Suprapubic skin (tissue), 4 donors: ENCODE data around the gene RARRES1. TPM values are rescaled to one million over a fixed set of nuclear protein-coding genes. Genes with fewer than 3 reads are reported as not detected.

Experiments used
- DNase-seq, 2 donors: peaks; one replicate each; pipeline ENCODE4 v3.0.0-alpha.2; 2019; ENCODE audit warnings: low spot score in 2 of 2
- H3K27ac ChIP-seq: fragments of 200-600 bp; sonication (generic); one replicate; pipeline ENCODE4 v1.5.1; 2019
- H3K27me3 ChIP-seq: fragments of 200-600 bp; sonication (generic); one replicate; pipeline ENCODE4 v1.5.1; 2019
- H3K36me3 ChIP-seq: fragments of 200-600 bp; sonication (generic); one replicate; pipeline ENCODE4 v1.5.1; 2019
- H3K4me1 ChIP-seq: fragments of 200-600 bp; sonication (generic); one replicate; pipeline ENCODE4 v1.5.1; 2019
- H3K4me3 ChIP-seq: fragments of 200-600 bp; sonication (generic); one replicate; pipeline ENCODE4 v1.5.1; 2019; ENCODE audit warnings: mild to moderate bottlenecking
- H3K9me3 ChIP-seq: fragments of 200-600 bp; sonication (generic); one replicate; pipeline ENCODE4 v1.5.1; 2019
- CTCF ChIP-seq, 2 donors: fragments of 200-600 bp in 1 of 2; fragments of 450-650 bp in 1 of 2; sonication (generic) in 1 of 2; IDR thresholded peaks; one replicate each; pipeline ENCODE4 v1.5.1; 2016 to 2019; ENCODE audit warnings: antibody characterized with exemption in 2 of 2, mild to moderate bottlenecking in 1 of 2, moderate library complexity in 1 of 2
- EP300 ChIP-seq: sonication (generic); formaldehyde crosslinking; IDR thresholded peaks from one replicate; pipeline ENCODE4 v1.6.1; 2017; ENCODE audit warnings: antibody characterized with exemption
- POLR2A ChIP-seq, 2 donors: fragments of 450-650 bp; IDR thresholded peaks; one replicate each; pipeline ENCODE4 v1.6.1; 2017; ENCODE audit warnings: antibody characterized with exemption in 2 of 2, mild to moderate bottlenecking in 2 of 2, moderate library complexity in 2 of 2
- POLR2AphosphoS5 ChIP-seq, 3 donors: sonication (generic); formaldehyde crosslinking; IDR thresholded peaks; one replicate each; pipeline ENCODE4 v1.6.1; 2017; ENCODE audit warnings: antibody characterized with exemption in 3 of 3
- WGBS: methylation state at CpG from one replicate; pipeline ENCODE4 v1.1.5; 2018; 5-methylcytosine and 5-hydroxymethylcytosine counted together
- total RNA-seq, 4 donors: library from RNA; depleted of rRNA; stranded (reverse); fragments of >200 nt; gene quantifications; one replicate each; pipeline ENCODE4 v1.1.0, GENCODE V29; 2016

Gene RARRES1
- total RNA-seq, 4 donors from 2014 or later = 5.6 to 23.4 (median 19.5) TPM

- Histone ChIP-seq H3K4me3 (no peak overlapping the region), H3K27ac (no peak overlapping the region), H3K9me3 (no peaks in the 10 kb centered on the region), H3K4me1 (peaks cover 3% of the 10 kb centered on the region), H3K27me3 (no peaks in the 10 kb centered on the region), H3K36me3 (no peaks in the 10 kb centered on the region)
- no peak for DNase-seq
- WGBS = 91% methylated on average over 7 of the region's 7 CpGs
- TF ChIP-seq EP300 (no peak), POLR2AphosphoS5 (IDR thresholded peaks at IDR 0.05) (no peak), POLR2A (IDR thresholded peaks at IDR 0.05) (no peak), CTCF (IDR thresholded peaks at IDR 0.05) (no peak)
Observed at GRCh38 chr3:158776531-158776930, 44.3 kb upstream of the RARRES1 start.

- peaks cover 3% of the 10 kb centered on the region for H3K4me1 ChIP-seq
- H3K4me3 ChIP-seq = no peak overlapping the region
- 91% methylated on average over 3 of the region's 3 CpGs for WGBS
- no peaks in the 10 kb centered on the region for H3K27me3 ChIP-seq
- no peaks in the 10 kb centered on the region for H3K36me3 ChIP-seq
- H3K9me3 ChIP-seq = no peaks in the 10 kb centered on the region
- no peak for DNase-seq
- TF ChIP-seq POLR2AphosphoS5 (IDR thresholded peaks at IDR 0.05) (no peak), EP300 (no peak), POLR2A (IDR thresholded peaks at IDR 0.05) (no peak), CTCF (IDR thresholded peaks at IDR 0.05) (no peak)
- no peak overlapping the region for H3K27ac ChIP-seq
Observed at GRCh38 chr3:158775426-158776410, 43.5 kb upstream of the RARRES1 start.

- Histone ChIP-seq H3K27me3 (no peaks in the 10 kb centered on the region), H3K4me3 (no peak overlapping the region), H3K9me3 (no peaks in the 10 kb centered on the region), H3K4me1 (peaks cover 3% of the 10 kb centered on the region), H3K36me3 (no peaks in the 10 kb centered on the region), H3K27ac (no peak overlapping the region)
- DNase-seq = no peak
- no peak for TF ChIP-seq POLR2AphosphoS5 (IDR thresholded peaks at IDR 0.05)
- 49% methylated on average over 2 of the region's 2 CpGs for WGBS
Observed at GRCh38 chr3:158774965-158775364, 42.7 kb upstream of the RARRES1 start.

- peaks cover 11% of the 10 kb centered on the region for H3K4me1 ChIP-seq
- DNase-seq = no peak
- H3K4me3 ChIP-seq = no peak overlapping the region
- H3K9me3 ChIP-seq = no peaks in the 10 kb centered on the region
- TF ChIP-seq POLR2A (IDR thresholded peaks at IDR 0.05) = no peak
- no peaks in the 10 kb centered on the region for H3K36me3 ChIP-seq
- no peaks in the 10 kb centered on the region for H3K27me3 ChIP-seq
- no peak overlapping the region for H3K27ac ChIP-seq
- WGBS = 53% methylated on average over 7 of the region's 7 CpGs
Observed at GRCh38 chr3:158773845-158774830, 41.9 kb upstream of the RARRES1 start.

GRCh38 chr3:158773166-158773565, 40.9 kb upstream of the RARRES1 start:
- H3K27ac ChIP-seq = no peak overlapping the region
- TF ChIP-seq POLR2A (IDR thresholded peaks at IDR 0.05) = no peak
- no peak for TF ChIP-seq CTCF (IDR thresholded peaks at IDR 0.05)
- TF ChIP-seq EP300 = no peak
- TF ChIP-seq POLR2AphosphoS5 (IDR thresholded peaks at IDR 0.05) = no peak
- no peak overlapping the region for H3K4me3 ChIP-seq
- DNase-seq = no peak
- no peaks in the 10 kb centered on the region for H3K9me3 ChIP-seq
- no peaks in the 10 kb centered on the region for H3K27me3 ChIP-seq
- H3K36me3 ChIP-seq = no peaks in the 10 kb centered on the region
- peaks cover 20% of the 10 kb centered on the region for H3K4me1 ChIP-seq

GRCh38 chr3:158771982-158772381, 39.7 kb upstream of the RARRES1 start:
- peaks cover 25% of the 10 kb centered on the region for H3K4me1 ChIP-seq
- TF ChIP-seq EP300 (no peak), POLR2A (IDR thresholded peaks at IDR 0.05) (no peak), POLR2AphosphoS5 (IDR thresholded peaks at IDR 0.05) (no peak), CTCF (IDR thresholded peaks at IDR 0.05) (no peak)
- H3K27ac ChIP-seq = no peak overlapping the region
- H3K36me3 ChIP-seq = no peaks in the 10 kb centered on the region
- no peaks in the 10 kb centered on the region for H3K27me3 ChIP-seq
- no peak overlapping the region for H3K4me3 ChIP-seq
- 67% methylated on average over 3 of the region's 3 CpGs for WGBS
- no peaks in the 10 kb centered on the region for H3K9me3 ChIP-seq
- no peak for DNase-seq
